RWPE1 (cell line): ENCODE results near the gene GP1BB.

ENCODE experiments used
- CTCF ChIA-PET: fragments of 350-600 bp; sonication (Branson Sonifier 250); formaldehyde crosslinking; extraction: SDS; loops from one replicate; lab custom pipeline; 2021; lab: Yijun Ruan, JAX
- POLR2A ChIA-PET: fragments of 400-600 bp; formaldehyde crosslinking; extraction: SDS; loops from one replicate; lab custom pipeline; 2020; ENCODE audit warnings: antibody characterized with exemption; ENCODE audit not compliant: low non-redundant PET; lab: Yijun Ruan, JAX
- DNase-seq: peaks from one replicate; pipeline ENCODE4 v3.0.0; 2012; ENCODE audit warnings: low spot score
- H3K27ac ChIP-seq: fragments of 450-650 bp; 2 replicates; pipeline ENCODE4 v1.5.1; 2017
- CTCF ChIP-seq: fragments of 450-650 bp; conservative IDR thresholded peaks from 2 replicates; pipeline ENCODE4 v1.5.1; 2017; ENCODE audit warnings: low read depth, mild to moderate bottlenecking

The GP1BB gene

GRCh38 chr22:19734163-19734562 is 10.8 kb downstream of the GP1BB start:
- no peak for DNase-seq
- H3K27ac ChIP-seq: no peak overlapping the region
- ChIA-PET CTCF (no interaction called here), POLR2A (interaction anchor here (0.6 kb wide), 1 partner anchor 222 kb away, joined by 9 read pairs; no protein-coding TSS in a partner anchor)
- TF ChIP-seq CTCF: no peak

- TF ChIP-seq CTCF: no peak
- no peak for DNase-seq
- POLR2A ChIA-PET: interaction anchor here (0.6 kb wide), 1 partner anchor 221 kb away, joined by 9 read pairs; no protein-coding TSS in a partner anchor
- no peak overlapping the region for H3K27ac ChIP-seq
- CTCF ChIA-PET: no interaction called here
Observed at GRCh38 chr22:19734837-19735382, 11.6 kb downstream of the GP1BB start.

- no peak for DNase-seq
- H3K27ac ChIP-seq: no peak overlapping the region
- ChIA-PET POLR2A (no interaction called here), CTCF (interaction anchor here (0.5 to 1.0 kb wide), 3 partner anchors 12 to 22 kb away, joined by 3 to 6 read pairs (median 3); no protein-coding TSS in a partner anchor)
- TF ChIP-seq CTCF: no peak
Observed at GRCh38 chr22:19735665-19736510, 12.5 kb downstream of the GP1BB start.

GRCh38 chr22:19737846-19738663 is 14.7 kb downstream of the GP1BB start:
- no peak overlapping the region for H3K27ac ChIP-seq
- ChIA-PET CTCF (no interaction called here), POLR2A (no interaction called here)
- no peak for DNase-seq
- no peak for TF ChIP-seq CTCF

GRCh38 chr22:19738664-19739447 is 15.5 kb downstream of the GP1BB start:
- ChIA-PET POLR2A (no interaction called here), CTCF (no interaction called here)
- no peak for TF ChIP-seq CTCF
- no peak for DNase-seq
- no peak overlapping the region for H3K27ac ChIP-seq
